Activated CD8-positive, alpha-beta memory T cell treated with anti-CD3 and anti-CD28 coated beads for 24 hours (primary cell): Measurements from ENCODE around the gene PIP5K1A.
"Not testable (repeated sequence)": the region's sequence is repeated elsewhere in the genome, so short reads cannot be mapped to it uniquely, and the experiment has no call there.

Experiments used
- DNase-seq: peaks from one replicate; pipeline ENCODE4 v3.0.0-alpha.2; 2020

Gene PIP5K1A, protein sequence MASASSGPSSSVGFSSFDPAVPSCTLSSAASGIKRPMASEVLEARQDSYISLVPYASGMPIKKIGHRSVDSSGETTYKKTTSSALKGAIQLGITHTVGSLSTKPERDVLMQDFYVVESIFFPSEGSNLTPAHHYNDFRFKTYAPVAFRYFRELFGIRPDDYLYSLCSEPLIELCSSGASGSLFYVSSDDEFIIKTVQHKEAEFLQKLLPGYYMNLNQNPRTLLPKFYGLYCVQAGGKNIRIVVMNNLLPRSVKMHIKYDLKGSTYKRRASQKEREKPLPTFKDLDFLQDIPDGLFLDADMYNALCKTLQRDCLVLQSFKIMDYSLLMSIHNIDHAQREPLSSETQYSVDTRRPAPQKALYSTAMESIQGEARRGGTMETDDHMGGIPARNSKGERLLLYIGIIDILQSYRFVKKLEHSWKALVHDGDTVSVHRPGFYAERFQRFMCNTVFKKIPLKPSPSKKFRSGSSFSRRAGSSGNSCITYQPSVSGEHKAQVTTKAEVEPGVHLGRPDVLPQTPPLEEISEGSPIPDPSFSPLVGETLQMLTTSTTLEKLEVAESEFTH

DNA sequence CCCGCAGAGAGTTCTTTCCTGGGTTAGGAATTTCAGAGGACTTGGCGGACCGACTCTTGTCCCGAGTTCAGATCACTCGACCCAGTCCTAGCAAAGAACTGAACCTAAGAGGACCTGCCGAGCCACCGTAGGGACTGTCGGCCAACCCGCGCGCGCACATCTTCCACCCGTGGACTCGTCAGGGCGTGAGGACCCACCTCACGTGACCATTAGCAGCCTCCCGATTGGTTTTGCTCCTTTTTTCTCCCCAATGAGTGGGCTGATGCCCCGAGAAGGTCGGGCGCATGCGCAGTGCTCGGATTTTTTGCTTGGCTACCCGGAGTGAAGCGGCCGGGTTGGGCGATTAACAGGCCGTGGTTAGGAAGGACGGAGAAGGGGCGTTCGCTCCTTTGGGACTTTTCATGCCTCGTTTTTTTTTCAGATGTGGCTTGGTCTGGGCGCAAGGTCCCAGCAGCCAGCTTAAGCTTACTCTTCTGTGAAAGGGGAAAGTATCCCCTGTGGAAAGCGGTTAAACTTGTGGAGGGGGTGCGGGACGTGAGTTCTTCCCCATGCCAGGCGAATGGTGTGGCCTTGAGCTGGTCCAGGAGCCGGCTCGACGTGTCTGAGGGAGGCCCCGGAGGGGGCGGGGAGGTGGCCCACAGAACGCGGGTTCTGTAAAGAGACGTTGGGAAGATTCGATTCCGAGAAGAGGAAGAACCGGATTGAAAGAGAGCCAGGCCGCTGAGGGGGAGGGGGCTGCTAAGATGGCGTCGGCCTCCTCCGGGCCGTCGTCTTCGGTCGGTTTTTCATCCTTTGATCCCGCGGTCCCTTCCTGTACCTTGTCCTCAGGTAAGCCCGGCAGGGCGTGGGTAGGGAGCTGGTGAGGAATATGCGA, at the start of gene PIP5K1A:
Gene PIP5K1A (plus strand): TSS at position 299 of the 874 bp plus-strand sequence. CDS start 445 bp downstream, at position 744.
- DNase-seq, result peak; percentile 99

DNA sequence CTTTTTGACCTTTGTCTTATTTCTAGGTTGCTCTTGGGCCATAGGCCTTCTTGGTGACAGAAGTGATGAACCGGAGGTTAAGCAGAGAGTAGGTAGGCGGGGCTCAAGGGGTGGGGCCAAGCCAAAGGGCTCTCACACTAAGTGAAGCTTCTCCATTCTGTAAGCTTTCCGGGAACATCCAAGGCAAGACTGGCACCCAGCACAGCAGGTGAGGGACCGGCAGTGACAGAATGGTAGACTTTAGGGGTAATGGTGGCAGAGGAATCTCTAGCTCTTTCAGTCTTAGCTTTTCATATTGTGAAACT, 41.9 kb upstream of the PIP5K1A start, which contains the start of gene TNFAIP8L2:
Gene TNFAIP8L2 (plus strand): TSS at position 135 of the 305 bp plus-strand sequence. CDS start 2,049 bp downstream, outside the sequence.
- peak; percentile 86 for DNase-seq

DNA sequence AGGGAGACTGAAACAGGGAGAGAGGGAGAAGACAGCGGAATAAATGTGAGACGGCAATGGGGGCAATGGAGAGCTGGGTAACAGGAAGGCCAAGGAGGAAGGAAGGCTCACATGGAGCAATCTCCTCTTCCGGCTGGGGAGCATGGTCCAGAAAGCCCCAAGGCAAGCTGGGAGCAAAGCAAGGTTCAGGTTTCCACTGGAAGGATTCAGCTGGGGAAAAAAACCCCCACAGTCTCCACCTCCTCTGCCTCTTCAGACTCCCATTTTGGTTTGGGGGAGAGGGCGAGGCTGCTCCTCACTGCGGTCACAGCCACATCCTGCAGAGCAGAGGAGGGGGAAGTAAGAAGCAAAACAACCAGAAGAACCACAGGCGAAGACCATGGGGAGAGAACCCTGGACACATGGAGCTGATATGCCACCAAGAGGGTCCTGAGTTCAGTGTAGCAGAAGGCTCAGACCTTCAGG, 41.3 kb upstream of the PIP5K1A start:
- DNase-seq, result peak; percentile 78

DNA sequence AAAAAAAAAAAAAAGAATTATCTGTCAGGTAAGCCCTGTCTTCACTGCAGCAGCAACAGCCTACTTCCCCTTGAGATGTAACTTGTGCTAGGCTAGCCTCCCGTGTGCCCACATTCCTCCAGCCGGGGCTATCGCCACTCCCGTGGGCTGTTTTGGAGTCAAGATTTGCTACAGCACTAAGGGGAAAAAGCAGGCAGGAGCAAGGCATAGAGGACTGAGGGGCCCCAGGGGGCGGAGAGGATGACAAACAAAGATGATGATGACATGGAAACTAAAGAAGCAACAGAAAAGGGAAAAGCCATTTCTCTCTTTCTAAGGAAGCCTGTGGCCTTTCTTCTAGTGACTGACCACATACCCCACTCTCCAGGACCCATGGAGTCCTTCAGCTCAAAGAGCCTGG, 40.0 kb upstream of the PIP5K1A start:
- DNase-seq, result peak; percentile 81

DNA sequence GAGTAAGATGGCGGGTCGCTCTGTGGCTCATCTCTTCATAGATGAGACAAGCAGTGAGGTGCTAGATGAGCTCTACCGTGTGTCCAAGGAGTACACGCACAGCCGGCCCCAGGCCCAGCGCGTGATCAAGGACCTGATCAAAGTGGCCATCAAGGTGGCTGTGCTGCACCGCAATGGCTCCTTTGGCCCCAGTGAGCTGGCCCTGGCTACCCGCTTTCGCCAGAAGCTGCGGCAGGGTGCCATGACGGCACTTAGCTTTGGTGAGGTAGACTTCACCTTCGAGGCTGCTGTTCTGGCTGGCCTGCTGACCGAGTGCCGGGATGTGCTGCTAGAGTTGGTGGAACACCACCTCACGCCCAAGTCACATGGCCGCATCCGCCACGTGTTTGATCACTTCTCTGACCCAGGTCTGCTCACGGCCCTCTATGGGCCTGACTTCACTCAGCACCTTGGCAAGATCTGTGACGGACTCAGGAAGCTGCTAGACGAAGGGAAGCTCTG, 39.6 kb upstream of the PIP5K1A start:
- peak; percentile 72 for DNase-seq

DNA sequence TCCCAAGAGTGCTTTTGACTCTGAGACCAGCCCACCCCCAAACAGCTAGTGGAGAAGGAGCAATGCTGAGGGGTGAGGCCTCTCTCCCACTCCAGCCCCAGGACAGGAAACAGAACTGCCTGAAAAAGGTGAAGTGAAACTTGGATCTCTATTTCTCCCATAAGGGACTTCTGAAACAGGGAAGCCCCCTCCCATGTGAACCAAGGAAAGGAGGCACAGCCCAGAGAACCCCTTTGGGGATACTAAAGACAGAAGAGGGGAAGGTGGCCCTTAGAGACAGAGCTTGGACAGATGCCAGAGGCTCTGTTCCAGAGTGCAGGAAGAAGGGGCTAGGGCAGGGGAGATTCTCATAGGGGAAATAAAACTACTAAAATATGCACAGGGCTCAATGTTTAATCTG, 39.0 kb upstream of the PIP5K1A start:
- DNase-seq, result no peak

DNA sequence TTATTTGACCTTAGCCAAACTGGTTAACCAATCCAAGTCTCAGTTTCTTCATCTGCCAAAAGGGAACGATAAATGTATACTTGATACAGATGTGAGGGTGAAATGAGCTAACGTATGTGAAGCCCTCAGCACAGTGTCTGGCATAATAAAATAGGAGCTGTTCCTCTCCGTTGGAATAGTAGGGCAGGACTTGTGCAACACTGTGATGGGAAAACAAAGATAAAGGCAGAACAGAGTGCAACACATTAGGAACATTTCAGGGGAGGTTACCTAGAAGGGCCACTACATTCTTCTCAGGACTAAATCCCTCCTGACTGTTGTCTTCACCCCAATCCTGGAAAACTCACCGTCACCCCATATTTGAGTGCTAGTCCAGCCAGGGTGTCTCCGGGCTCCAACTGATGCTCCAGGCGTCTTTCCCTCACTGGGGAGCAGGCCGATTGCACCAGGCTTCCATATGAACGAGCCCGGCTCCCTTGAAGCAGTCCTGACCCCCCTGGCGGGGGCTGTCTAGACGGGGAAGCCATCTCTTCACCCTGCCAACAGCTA, 33.5 kb upstream of the PIP5K1A start:
- DNase-seq, result no peak

DNA sequence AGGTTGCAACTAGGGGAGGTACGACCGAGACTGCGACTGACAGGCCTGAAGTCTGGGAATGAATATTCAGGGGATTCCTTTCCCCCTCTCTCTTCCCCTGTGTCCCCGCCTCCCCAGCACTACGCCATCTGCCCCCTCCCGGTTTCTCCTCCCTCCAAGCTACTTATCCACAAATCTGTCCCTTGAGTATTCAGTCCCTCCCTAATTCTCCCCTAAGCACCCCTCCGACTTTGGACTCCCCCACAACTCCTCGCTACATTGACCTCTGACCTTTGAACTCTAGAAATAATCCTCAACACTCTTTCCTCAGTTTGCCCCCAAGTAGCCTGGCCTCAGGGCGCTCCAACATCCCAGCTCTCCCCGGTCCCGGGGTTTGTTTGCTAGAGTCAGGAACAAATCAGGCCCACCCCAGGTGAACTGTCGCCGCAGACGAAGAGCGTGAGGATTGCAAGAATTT, 33.0 kb upstream of the PIP5K1A start:
- DNase-seq, result no peak

DNA sequence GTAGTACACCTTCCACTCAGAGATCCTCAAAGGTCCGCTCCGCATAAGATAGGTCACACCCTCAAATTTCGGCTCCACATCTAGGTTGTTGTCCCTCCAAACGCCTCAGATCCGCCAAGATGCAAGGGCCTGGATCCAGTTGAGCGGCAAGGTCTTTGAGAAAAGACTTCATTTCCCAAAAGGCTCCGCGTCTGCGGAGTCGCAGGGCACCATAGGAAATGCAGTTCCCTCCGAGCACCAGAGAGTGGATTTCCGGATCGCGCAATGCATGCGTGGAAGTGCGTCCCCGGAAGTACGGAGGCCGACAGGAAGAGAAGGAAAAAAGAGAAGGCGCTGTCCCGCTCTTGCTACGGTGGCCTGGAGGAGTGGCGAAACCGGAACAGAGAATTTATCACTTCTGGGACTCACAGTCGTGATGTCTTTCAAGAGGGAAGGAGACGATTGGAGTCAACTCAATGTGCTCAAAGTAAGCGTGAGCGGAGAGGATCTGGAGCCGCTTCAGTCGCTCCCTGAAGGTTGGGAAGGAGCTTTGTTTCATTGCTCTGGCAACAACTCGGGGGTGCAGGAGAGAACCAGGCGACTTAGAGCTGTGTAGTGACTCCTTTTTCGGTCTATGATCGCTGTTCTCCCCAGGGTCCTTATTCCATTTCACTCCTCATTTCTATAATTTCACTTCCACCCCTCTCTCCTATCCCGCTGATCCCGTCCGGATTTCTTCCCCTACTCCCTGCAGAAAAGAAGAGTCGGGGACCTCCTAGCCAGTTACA, 32.4 kb upstream of the PIP5K1A start, which contains the start of the genes LYSMD1 and SCNM1:
Gene LYSMD1 (minus strand): TSS at position 165 of the 767 bp plus-strand sequence. CDS start 644 bp downstream, outside the sequence.
Gene SCNM1 (plus strand): TSS at position 407 of the 767 bp plus-strand sequence. CDS start 9 bp downstream, at position 416.
- DNase-seq, result peak; percentile 96

DNA sequence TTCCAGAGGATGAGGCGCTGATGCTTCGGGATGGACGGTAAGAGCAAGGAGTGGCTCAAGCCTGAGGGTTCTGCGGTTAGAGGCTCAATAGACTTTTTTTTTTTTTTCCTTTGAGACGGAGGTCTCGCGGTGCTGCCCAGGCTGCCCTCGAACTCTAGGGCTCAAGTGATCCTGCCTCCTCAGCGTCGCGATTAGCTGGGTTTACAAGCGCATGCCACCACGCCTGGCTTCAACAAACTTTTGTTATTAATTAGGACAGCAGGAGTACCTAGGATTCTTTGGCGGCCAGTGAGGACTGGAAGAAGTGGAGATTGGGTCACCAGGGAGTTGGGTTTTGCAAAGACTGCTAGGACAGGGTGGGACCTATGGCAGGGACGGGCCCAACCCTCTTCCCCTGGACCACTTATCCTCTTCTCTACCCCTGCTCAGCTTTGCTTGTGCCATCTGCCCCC, 31.8 kb upstream of the PIP5K1A start:
- DNase-seq, result no peak

DNA sequence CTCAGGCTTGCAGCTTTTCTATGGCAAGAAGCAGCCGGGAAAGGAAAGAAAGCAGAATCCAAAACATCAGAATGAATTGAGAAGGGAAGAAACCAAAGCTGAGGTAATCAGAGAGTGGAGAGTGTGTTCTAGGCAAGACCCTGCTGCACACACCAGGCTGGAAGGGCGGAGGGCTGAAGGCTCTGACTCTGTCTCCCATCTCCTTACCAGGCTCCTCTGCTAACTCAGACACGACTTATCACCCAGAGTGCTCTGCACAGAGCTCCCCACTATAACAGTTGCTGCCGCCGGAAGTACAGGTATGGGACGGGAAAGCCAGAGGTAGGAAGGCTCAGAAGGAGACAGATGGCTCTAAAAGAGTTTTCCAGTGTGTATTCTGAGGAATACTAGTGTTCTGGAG, 31.2 kb upstream of the PIP5K1A start:
- DNase-seq, result no peak

DNA sequence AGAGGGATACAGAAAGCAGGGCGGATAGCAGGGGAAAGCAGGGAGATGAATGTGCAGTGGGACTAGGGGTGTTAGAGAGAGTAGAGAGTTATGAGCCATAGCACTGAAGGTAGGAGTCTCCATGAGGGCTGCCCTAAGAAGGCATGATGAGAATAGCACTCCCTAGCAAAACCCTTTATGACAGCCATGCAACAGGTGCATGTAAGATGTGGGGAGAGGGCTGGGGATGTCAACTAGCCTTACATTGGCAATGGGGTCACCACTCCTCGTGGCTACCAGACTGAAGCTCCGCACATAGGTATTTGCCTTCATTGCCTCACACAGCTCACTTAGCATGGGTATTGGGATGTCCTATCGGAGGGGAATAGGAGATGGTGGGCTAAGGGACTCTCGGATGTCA, 27.2 kb upstream of the PIP5K1A start:
- no peak for DNase-seq

DNA sequence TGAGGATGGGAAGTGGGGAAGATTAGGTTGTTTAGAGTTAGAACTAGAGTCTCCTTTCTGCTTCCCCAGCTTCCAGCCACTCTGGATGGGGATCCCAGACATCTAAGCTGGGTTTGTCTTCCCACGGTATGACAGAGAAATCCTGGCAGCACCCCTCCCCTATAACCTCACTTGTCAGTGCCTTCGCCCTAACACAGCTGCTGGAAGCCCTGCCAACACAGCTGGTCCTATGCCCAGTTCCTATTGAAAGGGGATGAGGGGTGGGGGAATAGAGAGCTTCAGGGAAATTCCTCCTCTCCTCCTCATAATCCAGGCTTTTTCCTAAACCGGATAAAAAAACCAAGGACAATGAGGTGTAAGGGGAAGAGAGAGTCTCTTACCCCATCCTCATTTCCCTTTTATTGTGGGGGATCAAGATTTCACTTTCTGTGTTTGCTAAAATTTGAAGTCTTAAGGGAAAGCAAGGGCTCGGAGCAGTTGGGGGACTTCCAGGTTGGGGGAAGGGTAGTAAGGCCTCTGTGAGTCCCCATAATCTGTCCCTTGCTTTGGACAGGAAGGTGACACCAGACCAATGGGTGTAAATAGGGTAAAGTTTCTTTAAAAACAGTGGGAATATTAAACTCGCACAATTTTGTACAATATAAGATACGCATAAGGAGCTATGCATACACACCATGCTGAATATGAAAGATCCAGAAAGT, 23.2 kb upstream of the PIP5K1A start:
- no peak for DNase-seq

DNA sequence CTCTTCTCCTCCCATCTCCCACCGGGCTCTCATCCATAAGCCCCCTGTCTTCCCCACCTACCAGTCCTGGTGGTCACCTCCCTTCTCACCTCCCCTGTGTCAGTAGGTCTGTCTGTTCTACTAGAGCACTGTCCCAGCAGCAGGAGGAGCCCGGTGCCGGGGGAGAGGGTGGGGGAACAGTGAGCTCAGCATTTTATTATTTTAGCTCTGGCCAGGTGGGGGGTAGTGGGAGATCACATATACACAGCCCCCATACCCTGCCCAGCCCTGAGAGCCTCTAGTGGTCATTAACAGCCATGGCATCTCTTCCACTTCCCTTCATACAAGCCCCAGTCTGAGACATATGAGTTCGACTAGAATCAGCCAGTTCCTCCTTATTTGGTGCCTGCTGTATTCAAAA, 22.5 kb upstream of the PIP5K1A start, which contains the start of gene TMOD4:
Gene TMOD4 (minus strand): TSS at position 119 of the 400 bp plus-strand sequence. CDS start 1,106 bp downstream, outside the sequence.
- no peak for DNase-seq

DNA sequence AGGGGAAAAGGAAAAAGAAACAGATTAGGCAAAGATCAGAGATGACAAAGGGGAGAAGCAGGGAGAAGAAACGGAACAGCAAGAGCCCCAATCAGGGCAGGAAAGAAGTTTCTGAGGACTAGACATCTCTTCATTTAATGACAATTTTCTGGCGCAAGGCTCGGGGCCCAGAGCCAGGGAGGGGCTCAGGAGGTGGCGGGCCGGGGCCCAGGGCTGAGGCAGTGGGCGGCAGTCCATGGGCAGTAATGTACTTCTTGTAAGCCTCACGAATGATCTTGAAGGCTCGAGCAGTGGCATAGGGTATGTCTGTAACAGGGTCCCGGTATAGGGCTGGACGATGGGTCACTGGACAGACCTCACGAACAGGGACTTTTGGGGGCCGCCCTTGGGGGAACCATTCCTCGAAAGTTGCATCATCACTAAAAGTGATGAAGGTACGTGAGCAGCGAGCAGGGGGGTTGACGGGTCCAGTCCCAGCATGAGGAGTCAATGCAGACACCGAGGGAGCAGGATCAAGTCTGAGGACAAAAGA, 21.8 kb upstream of the PIP5K1A start:
- no peak for DNase-seq

DNA sequence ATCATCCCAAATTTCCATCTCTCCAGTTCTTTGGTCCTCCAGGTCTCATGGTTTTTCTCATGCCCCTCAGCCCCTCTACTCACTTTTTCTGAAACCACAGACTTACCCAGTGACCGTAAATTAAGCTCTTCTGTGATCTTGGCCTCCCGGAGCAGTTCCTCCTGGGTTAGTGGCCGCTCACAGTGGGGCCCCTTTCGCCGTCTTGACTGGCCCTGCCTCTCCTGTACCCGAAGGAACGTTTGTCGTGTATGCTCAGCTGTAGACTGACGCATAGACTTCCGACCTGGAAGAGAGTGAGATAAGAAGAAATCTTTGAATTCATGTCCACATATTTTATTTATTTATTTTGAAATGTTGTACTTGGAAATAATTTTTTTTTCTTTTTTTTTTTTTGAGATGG, 14.1 kb upstream of the PIP5K1A start:
- no peak for DNase-seq

DNA sequence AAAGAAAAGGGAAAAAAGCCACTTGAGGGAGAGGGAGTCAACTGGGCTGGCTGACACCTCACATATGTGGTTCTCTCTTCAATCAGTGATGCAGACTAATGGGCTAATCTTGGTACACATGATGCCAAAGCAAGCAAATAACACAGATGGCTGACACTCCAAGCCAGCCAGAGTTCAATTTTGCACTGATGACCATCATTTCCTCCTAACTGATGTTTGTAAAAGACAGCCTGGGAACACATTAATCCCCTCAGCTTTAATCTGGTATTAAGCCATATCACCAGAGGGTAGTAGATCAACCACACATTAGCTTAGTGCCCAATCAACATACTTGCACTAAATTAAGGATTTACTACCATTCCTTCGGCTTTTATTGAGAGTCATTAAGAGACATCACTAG, 11.1 kb upstream of the PIP5K1A start:
- no peak for DNase-seq

DNA sequence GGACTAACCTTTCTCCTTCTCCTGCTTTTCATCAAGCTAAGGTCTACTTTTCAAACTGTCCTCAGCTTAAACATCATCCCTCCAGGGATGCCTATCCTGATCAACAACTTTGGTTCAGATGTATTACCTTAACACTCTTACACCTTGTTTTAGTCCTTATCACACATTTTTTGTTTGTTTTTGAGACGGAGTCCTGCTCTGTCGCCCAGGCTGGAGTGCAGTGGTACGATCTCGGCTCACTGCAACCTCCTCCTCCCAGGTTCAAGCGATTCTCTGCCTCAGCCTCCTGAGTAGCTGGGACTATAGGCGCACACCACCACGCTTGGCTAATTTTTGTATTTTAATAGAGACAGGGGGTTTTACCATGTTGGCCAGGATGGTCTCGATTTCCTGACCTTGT, 9.7 kb upstream of the PIP5K1A start:
- DNase-seq, result not testable (repeated sequence)

DNA sequence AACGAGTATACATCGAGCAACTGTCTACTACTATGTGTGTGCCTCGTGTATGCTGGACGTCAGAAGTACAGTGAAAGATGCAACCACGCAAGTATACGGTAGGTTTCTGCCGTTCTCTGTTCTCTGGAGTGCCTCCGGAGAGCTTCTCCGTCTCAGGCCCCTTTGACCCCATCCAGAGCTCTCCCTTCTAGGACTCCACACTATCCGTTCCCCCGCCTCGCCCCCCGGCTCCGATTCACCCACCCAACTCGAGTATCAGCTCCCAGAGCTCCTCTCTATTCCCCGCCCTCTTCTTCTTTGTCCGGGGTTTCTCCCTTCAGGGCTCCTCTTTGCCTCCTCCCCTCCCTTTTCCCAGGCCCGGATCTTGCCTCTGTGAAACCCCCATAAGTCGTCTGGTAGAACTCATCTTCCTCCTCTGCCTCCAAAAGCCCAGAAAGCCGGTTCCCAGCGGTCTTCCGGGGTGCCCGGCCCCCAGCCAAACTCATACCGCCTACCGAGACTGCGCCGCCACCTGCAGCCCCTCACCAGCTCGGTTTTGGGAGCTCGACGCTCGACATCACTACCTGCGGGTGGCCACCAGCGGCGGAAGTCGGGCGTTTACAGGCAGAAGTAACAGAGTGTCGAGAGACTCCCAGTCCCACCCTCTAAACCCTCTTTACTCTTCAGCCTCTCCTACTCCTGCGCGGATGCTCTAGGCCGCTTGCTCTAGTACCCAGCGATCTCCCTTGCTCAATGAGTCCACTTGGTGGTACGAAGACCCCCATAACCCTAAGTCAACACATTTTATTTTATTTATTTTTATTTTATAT, 8.5 kb upstream of the PIP5K1A start, which contains the start of gene VPS72:
Gene VPS72 (minus strand): TSS at position 561 of the 809 bp plus-strand sequence. CDS start 76 bp downstream, at position 485.
- DNase-seq, result peak; percentile 90
